HepG2 (cell line): ENCODE measurements around the gene KCNF1. TPM values are rescaled to one million over a fixed set of nuclear protein-coding genes. Genes with fewer than 3 reads are reported as not detected.
A peak's percentile ranks its signal among the peaks of the same experiment; 100 is the strongest.

ENCODE experiments used
- CEBPZ ChIP-seq: IDR thresholded peaks from 2 replicates; pipeline ENCODE4 v1.6.1; 2012; ENCODE audit warnings: low read length, improper control_type of control experiment
- ETV6 ChIP-seq: sonication (generic); formaldehyde crosslinking; conservative IDR thresholded peaks from 2 replicates; pipeline ENCODE4 v1.4.0; 2020; ENCODE audit warnings: missing genetic modification reagents
- FIP1L1 ChIP-seq: fragments of 200-400 bp; formaldehyde crosslinking; IDR thresholded peaks from 2 replicates; pipeline ENCODE4 v1.6.1; 2018; ENCODE audit warnings: low read depth, mild to moderate bottlenecking, low read length, moderate library complexity, borderline replicate concordance; ENCODE audit not compliant: insufficient read depth
- JUN ChIP-seq: sonication (generic); formaldehyde crosslinking; IDR thresholded peaks from 2 replicates; pipeline ENCODE4 v1.4.0; 2020; ENCODE audit warnings: mild to moderate bottlenecking, missing genetic modification reagents
- MTF2 ChIP-seq: sonication (generic); formaldehyde crosslinking; IDR thresholded peaks from 2 replicates; pipeline ENCODE4 v1.5.0; 2020; ENCODE audit warnings: missing genetic modification reagents, borderline replicate concordance
- RCOR2 ChIP-seq: IDR thresholded peaks from 2 replicates; pipeline ENCODE4 v1.6.1; 2016; ENCODE audit warnings: missing biosample characterization, missing genetic modification reagents
- RELA ChIP-seq: sonication (generic); formaldehyde crosslinking; IDR thresholded peaks from 2 replicates; pipeline ENCODE4 v1.4.0; 2020; ENCODE audit warnings: missing genetic modification reagents
- REXO4 ChIP-seq: sonication (generic); formaldehyde crosslinking; IDR thresholded peaks from 2 replicates; pipeline ENCODE4 v1.8.0; 2022; ENCODE audit warnings: missing genetic modification reagents, mild to moderate bottlenecking, borderline replicate concordance
- RXRA ChIP-seq: sonication (generic); formaldehyde crosslinking; IDR thresholded peaks from 2 replicates; pipeline ENCODE4 v1.5.1; 2020; ENCODE audit warnings: missing genetic modification reagents
- TOPORS ChIP-seq: sonication (generic); formaldehyde crosslinking; IDR thresholded peaks from 2 replicates; pipeline ENCODE4 v1.8.0; 2023; ENCODE audit warnings: mild to moderate bottlenecking, missing genetic modification reagents
- TRIM22 ChIP-seq: fragments of 450-650 bp; IDR thresholded peaks from 2 replicates; pipeline ENCODE4 v1.6.1; 2017
- XRCC5 ChIP-seq: fragments of 200-400 bp; formaldehyde crosslinking; optimal IDR thresholded peaks from 2 replicates; pipeline ENCODE3; 2017; ENCODE audit warnings: mild to moderate bottlenecking, low read length
- ZBTB4 ChIP-seq: sonication (generic); formaldehyde crosslinking; IDR thresholded peaks from 2 replicates; pipeline ENCODE4 v1.4.0; 2020; ENCODE audit warnings: missing genetic modification reagents, mild to moderate bottlenecking, borderline replicate concordance
- ZNF121 ChIP-seq: sonication (generic); formaldehyde crosslinking; IDR thresholded peaks from 2 replicates; pipeline ENCODE4 v1.5.0; 2020; ENCODE audit warnings: mild to moderate bottlenecking, missing genetic modification reagents
- ZNF530 ChIP-seq: sonication (generic); formaldehyde crosslinking; IDR thresholded peaks from 2 replicates; pipeline ENCODE4 v1.5.0; 2020; ENCODE audit warnings: low read depth, mild to moderate bottlenecking, missing genetic modification reagents
- ZNF839 ChIP-seq: sonication (generic); formaldehyde crosslinking; IDR thresholded peaks from 2 replicates; pipeline ENCODE4 v1.4.0; 2020; ENCODE audit warnings: missing genetic modification reagents, mild to moderate bottlenecking, borderline replicate concordance
- polyA plus RNA-seq, 8 experiments: library from polyadenylated mRNA; depleted of rRNA in 3 of 8; stranded (reverse) in 7 of 8; unstranded in 1 of 8; fragments of >200 nt; fragmentation: Illumina TruSeq in 4 of 8; extraction: Trizol in 4 of 8; gene quantifications; 2 replicates each; pipeline versions ENCODE4 v1.2.1 to v1.2.3, GENCODE V29; 2011 to 2016; ENCODE audit warnings: low read depth in 4 of 8, missing spikeins in 1 of 8, mixed read lengths in 1 of 8; ENCODE audit not compliant: insufficient read depth in 1 of 8
- total RNA-seq, 5 experiments: library from RNA; depleted of rRNA; stranded (reverse); fragments of >200 nt; fragmentation: Illumina TruSeq; extraction: Trizol; gene quantifications; 2 replicates each; pipeline ENCODE4 v1.2.3, GENCODE V29; 2016; ENCODE audit warnings: low read depth in 1 of 5
- TF ChIP-seq, protein P1 (sequence below): sonication (generic); formaldehyde crosslinking; IDR thresholded peaks from 2 replicates; pipeline ENCODE4 v1.8.1; 2022; ENCODE audit warnings: low read depth, mild to moderate bottlenecking, missing genetic modification reagents

Gene KCNF1
- total and polyA plus RNA-seq, 2 of the 13 experiments (the other 11 are each of a cell fraction or from before 2014, with no cell fraction given), result 0.09 to 0.12 TPM

- TF ChIP-seq TRIM22 (no peak), RCOR2 (CRISPR knock-in tag) (peak; percentile 94), REXO4 (no peak), ZNF121 (CRISPR knock-in tag) (no peak), FIP1L1 (no peak), JUN (CRISPR knock-in tag) (peak; percentile 98), XRCC5 (peak; percentile 89), MTF2 (CRISPR knock-in tag) (no peak; the same call in 1 of the 2 replicates), ETV6 (no peak), ZBTB4 (CRISPR knock-in tag) (no peak), ZNF530 (CRISPR knock-in tag) (no peak), RXRA (CRISPR knock-in tag) (peak; percentile 63; the same call in 1 of the 2 replicates), ZNF839 (CRISPR knock-in tag) (no peak), RELA (no peak), TOPORS (CRISPR knock-in tag) (no peak), CEBPZ (no peak)
- TF ChIP-seq, protein P1, sequence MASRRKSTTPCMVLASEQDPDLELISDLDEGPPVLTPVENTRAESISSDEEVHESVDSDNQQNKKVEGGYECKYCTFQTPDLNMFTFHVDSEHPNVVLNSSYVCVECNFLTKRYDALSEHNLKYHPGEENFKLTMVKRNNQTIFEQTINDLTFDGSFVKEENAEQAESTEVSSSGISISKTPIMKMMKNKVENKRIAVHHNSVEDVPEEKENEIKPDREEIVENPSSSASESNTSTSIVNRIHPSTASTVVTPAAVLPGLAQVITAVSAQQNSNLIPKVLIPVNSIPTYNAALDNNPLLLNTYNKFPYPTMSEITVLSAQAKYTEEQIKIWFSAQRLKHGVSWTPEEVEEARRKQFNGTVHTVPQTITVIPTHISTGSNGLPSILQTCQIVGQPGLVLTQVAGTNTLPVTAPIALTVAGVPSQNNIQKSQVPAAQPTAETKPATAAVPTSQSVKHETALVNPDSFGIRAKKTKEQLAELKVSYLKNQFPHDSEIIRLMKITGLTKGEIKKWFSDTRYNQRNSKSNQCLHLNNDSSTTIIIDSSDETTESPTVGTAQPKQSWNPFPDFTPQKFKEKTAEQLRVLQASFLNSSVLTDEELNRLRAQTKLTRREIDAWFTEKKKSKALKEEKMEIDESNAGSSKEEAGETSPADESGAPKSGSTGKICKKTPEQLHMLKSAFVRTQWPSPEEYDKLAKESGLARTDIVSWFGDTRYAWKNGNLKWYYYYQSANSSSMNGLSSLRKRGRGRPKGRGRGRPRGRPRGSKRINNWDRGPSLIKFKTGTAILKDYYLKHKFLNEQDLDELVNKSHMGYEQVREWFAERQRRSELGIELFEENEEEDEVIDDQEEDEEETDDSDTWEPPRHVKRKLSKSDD (CRISPR knock-in tag), result no peak
Observed at GRCh38 chr2:10935953-10936942, 24.5 kb downstream of the KCNF1 start (continued).
